GM13976 (cell line): ENCODE data around the gene PSAPL1.

Experiments used
- DNase-seq: peaks from one replicate; pipeline ENCODE4 v3.0.0; 2012; ENCODE audit warnings: low spot score
- CTCF ChIP-seq: IDR thresholded peaks from 2 replicates; pipeline ENCODE4 v1.5.1; 2012; ENCODE audit warnings: borderline replicate concordance, mild to moderate bottlenecking; ENCODE audit not compliant: insufficient read depth; ENCODE audit errors: extremely low read depth, missing control alignments, control extremely low read depth
- in situ Hi-C: fragments of 300-500 bp; cut with MboI; formaldehyde crosslinking; loops from one replicate; pipeline ENCODE4 v1.12.0; 2022; ENCODE audit warnings: low sequenced_read_pairs, mixed read lengths, inconsistent platforms; ENCODE audit not compliant: unreplicated experiment

PSAPL1 gene

GRCh38 chr4:7402526-7402925 is 32.2 kb downstream of the PSAPL1 start:
- in situ Hi-C loops, result no loop called here
- DNase-seq, result no peak
- TF ChIP-seq CTCF, result no peak

- in situ Hi-C loops, result no loop called here
- TF ChIP-seq CTCF, result no peak
- DNase-seq, result no peak
These were observed 33.9 kb downstream of the PSAPL1 start for GRCh38 chr4:7400671-7401298.

GRCh38 chr4:7399440-7400234 is 35.1 kb downstream of the PSAPL1 start:
- no peak for DNase-seq
- in situ Hi-C loops, result no loop called here
- no peak for TF ChIP-seq CTCF

GRCh38 chr4:7398788-7399439 is 35.8 kb downstream of the PSAPL1 start:
- in situ Hi-C loops, result no loop called here
- no peak for DNase-seq

GRCh38 chr4:7398104-7398423 is 36.7 kb downstream of the PSAPL1 start:
- DNase-seq, result no peak
- in situ Hi-C loops, result no loop called here
- no peak for TF ChIP-seq CTCF

More at GRCh38 chr4:7398788-7399439, 35.8 kb downstream of the PSAPL1 start:
- no peak for TF ChIP-seq CTCF

- in situ Hi-C loops, result no loop called here
- no peak for TF ChIP-seq CTCF
- DNase-seq, result no peak
These were observed 37.3 kb downstream of the PSAPL1 start for GRCh38 chr4:7397206-7398103.
